Testis (tissue), 2 donors: ENCODE data around the gene GP1BB.

Experiments used
- POLR2A ChIP-seq: fragments of 450-650 bp; IDR thresholded peaks from one replicate; pipeline ENCODE4 v1.6.1; 2017; ENCODE audit warnings: antibody characterized with exemption, mild to moderate bottlenecking, moderate library complexity
- TF ChIP-seq, protein P1 (sequence below), 3 experiments: fragments of 450-650 bp in 2 of 3; fragments of 200-600 bp in 1 of 3; sonication (generic) in 1 of 3; IDR thresholded peaks; one replicate each; pipeline ENCODE4 v1.5.1; 2016 to 2019; ENCODE audit warnings: antibody characterized with exemption in 3 of 3, mild to moderate bottlenecking in 2 of 3, moderate library complexity in 1 of 3

DNA sequence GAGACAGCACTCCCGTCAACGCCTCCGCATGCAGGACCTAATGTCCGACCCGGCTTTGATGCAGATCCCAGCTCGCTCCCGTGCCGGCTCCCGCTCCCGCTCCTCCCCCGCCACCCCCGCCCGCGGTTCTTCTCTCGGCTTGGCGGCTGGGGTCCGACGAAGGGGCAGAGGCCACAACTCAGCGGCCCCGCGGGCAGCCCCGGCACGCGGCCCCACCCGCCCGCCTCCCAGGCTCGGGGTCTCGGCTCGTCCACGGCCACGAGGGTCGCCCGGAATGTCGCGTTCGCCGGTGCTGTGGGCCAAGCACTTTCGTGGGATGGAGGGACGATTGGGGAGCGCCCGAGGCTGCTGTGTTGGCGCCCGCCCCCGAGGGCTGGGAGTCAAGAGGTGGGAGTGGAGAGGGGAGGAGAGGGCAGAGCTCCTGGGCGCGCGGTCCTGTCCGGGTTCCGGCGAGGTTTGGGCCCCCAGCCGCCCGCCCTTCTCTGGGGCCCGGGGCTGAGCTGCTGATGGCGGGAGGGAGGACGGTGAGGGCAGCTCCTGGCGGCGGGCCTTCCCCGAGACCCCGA lies 31.9 kb downstream of the GP1BB start:
- TF ChIP-seq POLR2A = no peak
- TF ChIP-seq, protein P1, sequence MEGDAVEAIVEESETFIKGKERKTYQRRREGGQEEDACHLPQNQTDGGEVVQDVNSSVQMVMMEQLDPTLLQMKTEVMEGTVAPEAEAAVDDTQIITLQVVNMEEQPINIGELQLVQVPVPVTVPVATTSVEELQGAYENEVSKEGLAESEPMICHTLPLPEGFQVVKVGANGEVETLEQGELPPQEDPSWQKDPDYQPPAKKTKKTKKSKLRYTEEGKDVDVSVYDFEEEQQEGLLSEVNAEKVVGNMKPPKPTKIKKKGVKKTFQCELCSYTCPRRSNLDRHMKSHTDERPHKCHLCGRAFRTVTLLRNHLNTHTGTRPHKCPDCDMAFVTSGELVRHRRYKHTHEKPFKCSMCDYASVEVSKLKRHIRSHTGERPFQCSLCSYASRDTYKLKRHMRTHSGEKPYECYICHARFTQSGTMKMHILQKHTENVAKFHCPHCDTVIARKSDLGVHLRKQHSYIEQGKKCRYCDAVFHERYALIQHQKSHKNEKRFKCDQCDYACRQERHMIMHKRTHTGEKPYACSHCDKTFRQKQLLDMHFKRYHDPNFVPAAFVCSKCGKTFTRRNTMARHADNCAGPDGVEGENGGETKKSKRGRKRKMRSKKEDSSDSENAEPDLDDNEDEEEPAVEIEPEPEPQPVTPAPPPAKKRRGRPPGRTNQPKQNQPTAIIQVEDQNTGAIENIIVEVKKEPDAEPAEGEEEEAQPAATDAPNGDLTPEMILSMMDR (IDR thresholded peaks at IDR 0.05) = no peak
